ENCODE data around the gene POLR3E.

POLR3E gene

GRCh38 chr16:22267764-22268163 is 29.4 kb upstream of the POLR3E start:
- no peak for TF ChIP-seq PPARA (CRISPR knock-in tag; IDR thresholded peaks at IDR 0.05; ENCODE audit: borderline replicate concordance)
- no peak for TF ChIP-seq ZNF8 (CRISPR knock-in tag; IDR thresholded peaks at IDR 0.05)
- TF ChIP-seq ARNTL (CRISPR knock-in tag; IDR thresholded peaks at IDR 0.05; ENCODE audit: borderline replicate concordance, low read depth) = no peak
- TF ChIP-seq TSHZ2 (CRISPR knock-in tag; IDR thresholded peaks at IDR 0.05) = no peak
- no peak for TF ChIP-seq OSR1 (CRISPR knock-in tag; IDR thresholded peaks at IDR 0.05)
- no peak for TF ChIP-seq BACH2 (CRISPR knock-in tag; IDR thresholded peaks at IDR 0.05; ENCODE audit: borderline replicate concordance)
- TF ChIP-seq TCF4 (CRISPR knock-in tag; IDR thresholded peaks at IDR 0.05; ENCODE audit: borderline replicate concordance) = no peak
- TF ChIP-seq ZNF70 (CRISPR knock-in tag; IDR thresholded peaks at IDR 0.05) = no peak
- TF ChIP-seq RARB (CRISPR knock-in tag; IDR thresholded peaks at IDR 0.05) = no peak
- TF ChIP-seq ZFP3 (CRISPR knock-in tag; IDR thresholded peaks at IDR 0.05) = no peak
- no peak for TF ChIP-seq ZC3H10 (CRISPR knock-in tag; IDR thresholded peaks at IDR 0.05)
- no peak for TF ChIP-seq CREB5 (CRISPR knock-in tag; IDR thresholded peaks at IDR 0.05; ENCODE audit: low read depth)
- no peak for TF ChIP-seq PATZ1 (CRISPR knock-in tag; IDR thresholded peaks at IDR 0.05; ENCODE audit: borderline replicate concordance)
- TF ChIP-seq ISL1 (CRISPR knock-in tag; IDR thresholded peaks at IDR 0.05) = no peak
- no peak for TF ChIP-seq POU6F1 (CRISPR knock-in tag; IDR thresholded peaks at IDR 0.05; ENCODE audit: borderline replicate concordance, low read depth)
- TF ChIP-seq CSDC2 (CRISPR knock-in tag; IDR thresholded peaks at IDR 0.05) = no peak
- no peak for TF ChIP-seq GLIS3 (CRISPR knock-in tag; IDR thresholded peaks at IDR 0.05)
- no peak for ATAC-seq

- TF ChIP-seq ESRRG (CRISPR knock-in tag; IDR thresholded peaks at IDR 0.05) = no peak
- no peak for TF ChIP-seq TOX (CRISPR knock-in tag; IDR thresholded peaks at IDR 0.05; ENCODE audit: borderline replicate concordance)
- TF ChIP-seq RARB (CRISPR knock-in tag; IDR thresholded peaks at IDR 0.05) = no peak
- TF ChIP-seq CREB5 (CRISPR knock-in tag; IDR thresholded peaks at IDR 0.05; ENCODE audit: low read depth) = no peak
- no peak for TF ChIP-seq ISL1 (CRISPR knock-in tag; IDR thresholded peaks at IDR 0.05)
- ATAC-seq = no peak
Observed at GRCh38 chr16:22270525-22270924, 26.7 kb upstream of the POLR3E start.

GRCh38 chr16:22272870-22273650 is 24.1 kb upstream of the POLR3E start:
- ATAC-seq = no peak
- TF ChIP-seq RARB (CRISPR knock-in tag; IDR thresholded peaks at IDR 0.05) = no peak
- no peak for TF ChIP-seq ZFP3 (CRISPR knock-in tag; IDR thresholded peaks at IDR 0.05)
- no peak for TF ChIP-seq TSHZ2 (CRISPR knock-in tag; IDR thresholded peaks at IDR 0.05)
- TF ChIP-seq CREB5 (CRISPR knock-in tag; IDR thresholded peaks at IDR 0.05; ENCODE audit: low read depth) = no peak
- no peak for TF ChIP-seq TOX (CRISPR knock-in tag; IDR thresholded peaks at IDR 0.05; ENCODE audit: borderline replicate concordance)
- no peak for TF ChIP-seq PATZ1 (CRISPR knock-in tag; IDR thresholded peaks at IDR 0.05; ENCODE audit: borderline replicate concordance)
